Measurements from ENCODE around the gene NCAN. TPM values are rescaled to one million over a fixed set of nuclear protein-coding genes. Genes with fewer than 3 reads are reported as not detected.

The NCAN gene
- total RNA-seq = 257 TPM

DNA sequence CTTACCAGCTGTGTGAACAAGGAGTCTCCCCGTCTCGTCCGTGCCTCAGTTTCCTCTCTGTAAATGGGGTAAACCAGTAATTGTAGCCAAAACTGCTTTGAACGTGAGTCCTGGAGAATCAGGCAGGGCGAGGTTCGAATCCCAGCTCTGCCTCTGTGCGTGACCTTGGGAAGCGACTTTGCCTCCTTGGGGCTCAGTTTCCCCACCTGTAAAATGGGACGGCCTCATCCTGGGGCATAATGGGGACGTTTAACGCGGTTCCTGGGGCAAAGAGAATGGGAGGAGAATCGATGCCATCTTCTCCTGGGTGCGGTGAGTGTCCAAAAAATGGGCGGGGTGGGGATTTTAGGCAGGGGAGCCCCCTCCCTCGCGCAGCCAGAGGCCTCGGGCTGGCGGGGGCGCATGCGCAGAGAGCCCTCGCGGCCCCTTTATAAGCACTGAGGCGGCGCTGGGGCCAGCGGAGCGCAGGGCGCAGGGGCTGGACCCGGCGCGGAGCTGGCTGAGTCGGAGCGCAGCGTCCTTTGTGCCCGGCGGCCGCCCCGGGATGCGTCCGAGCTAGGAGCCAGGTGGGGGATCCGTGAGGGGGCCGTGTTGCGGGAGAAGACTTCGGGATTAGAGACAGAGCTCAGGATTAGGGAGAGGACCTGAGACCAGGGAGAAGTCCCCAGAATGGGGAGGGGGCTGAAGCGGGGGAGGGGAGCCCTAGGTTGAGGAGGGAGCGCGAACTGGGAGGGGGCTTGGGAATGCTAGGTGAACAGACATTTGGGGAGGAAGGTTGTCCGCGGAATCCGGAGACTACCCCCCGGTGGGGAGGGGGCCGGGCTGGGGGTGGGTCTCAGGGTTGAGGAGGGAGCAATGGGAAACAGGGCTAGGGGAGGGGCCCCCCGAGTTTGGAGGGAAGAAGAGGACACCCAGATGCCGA, at the start of gene NCAN:
Gene NCAN (plus strand): TSS at position 460 of the 922 bp plus-strand sequence. CDS start 4,996 bp downstream, outside the sequence.

DNA sequence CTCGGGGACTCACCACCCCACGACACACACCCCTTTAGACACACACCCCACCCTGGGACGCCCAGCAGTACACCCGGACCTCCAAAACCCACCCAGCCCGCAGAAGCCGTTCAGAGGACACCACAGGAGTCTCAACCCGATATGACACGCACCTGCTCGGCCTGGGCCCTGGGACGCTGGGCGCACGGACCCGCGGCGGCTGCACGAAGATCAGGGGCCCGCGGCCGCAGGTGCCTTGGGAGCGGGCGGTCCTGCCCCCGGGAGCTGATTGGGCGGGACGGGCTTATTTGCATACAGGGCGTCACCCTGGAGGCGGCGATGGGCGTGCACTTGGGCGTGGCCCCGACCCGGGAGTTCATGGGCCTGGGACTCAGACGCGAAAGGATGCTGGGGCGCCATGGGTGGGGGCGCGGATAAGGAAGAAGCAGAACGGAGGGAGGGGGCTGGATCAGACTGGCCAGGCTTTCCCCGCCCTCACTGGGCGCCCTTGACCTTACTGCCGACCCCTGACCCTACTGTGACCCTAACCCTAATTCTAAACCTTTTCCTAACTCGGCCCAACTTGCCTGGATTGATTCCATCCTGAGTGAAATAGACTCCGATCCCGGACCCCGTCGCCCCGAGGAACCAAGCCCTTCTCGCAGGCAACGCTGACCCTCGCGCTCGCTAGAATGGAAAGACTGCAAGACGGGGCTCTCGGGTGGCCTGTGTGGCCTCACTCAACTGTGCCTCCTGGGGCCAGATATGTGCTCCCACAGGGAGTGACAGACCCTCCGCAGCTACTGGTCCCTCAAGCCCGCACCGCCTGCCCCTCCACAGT, 41.5 kb upstream of the NCAN start, which contains the start of gene MEF2B:
Gene MEF2B (minus strand): TSS at position 211 of the 820 bp plus-strand sequence. CDS start 19,528 bp downstream, outside the sequence.

DNA sequence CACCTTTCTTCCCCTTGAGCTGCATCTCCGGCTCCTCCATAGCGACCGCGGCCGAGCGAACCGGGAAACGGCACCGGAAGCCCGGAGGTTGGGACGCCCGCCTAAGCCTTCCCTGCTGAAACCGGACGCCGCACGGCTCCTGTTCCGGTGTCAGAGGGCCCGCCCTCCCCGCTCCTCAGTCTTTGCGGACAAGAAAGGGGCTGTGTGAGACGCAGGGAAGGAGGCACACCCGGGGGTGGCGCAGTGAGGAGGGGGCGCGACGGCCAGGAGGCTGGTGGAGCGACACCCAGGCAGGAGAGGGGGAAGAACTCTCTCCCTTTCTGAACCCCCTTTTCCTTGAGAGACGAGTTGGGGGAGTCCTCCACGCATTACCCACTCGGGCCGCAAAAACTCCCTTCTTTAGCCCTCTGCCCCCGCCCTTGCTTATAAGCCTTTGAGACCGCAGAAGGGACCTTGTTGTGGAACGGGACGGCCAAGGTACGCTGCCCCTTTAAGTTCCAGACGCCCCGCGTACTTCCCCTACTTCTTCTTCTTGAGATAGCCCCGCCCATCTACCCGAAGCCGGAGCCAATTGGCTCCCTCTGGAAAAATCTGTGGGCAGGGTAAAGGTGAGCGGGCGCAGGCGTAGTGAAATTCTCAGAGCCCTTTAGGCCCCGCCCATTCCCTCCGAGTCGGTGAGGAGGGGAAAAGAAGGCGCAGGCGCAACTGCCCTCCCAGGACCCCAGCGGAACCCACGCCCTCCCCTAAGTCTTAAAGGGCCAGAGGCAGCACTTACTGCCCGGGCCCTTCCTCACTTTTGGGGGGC, 19.5 kb upstream of the NCAN start, which contains the start of the genes BORCS8 and RFXANK:
Gene BORCS8 (minus strand): TSS at position 75 of the 805 bp plus-strand sequence. CDS start 35 bp downstream, at position 40.
Gene RFXANK (plus strand): TSS at position 181 of the 805 bp plus-strand sequence. CDS start 1,689 bp downstream, outside the sequence.

DNA sequence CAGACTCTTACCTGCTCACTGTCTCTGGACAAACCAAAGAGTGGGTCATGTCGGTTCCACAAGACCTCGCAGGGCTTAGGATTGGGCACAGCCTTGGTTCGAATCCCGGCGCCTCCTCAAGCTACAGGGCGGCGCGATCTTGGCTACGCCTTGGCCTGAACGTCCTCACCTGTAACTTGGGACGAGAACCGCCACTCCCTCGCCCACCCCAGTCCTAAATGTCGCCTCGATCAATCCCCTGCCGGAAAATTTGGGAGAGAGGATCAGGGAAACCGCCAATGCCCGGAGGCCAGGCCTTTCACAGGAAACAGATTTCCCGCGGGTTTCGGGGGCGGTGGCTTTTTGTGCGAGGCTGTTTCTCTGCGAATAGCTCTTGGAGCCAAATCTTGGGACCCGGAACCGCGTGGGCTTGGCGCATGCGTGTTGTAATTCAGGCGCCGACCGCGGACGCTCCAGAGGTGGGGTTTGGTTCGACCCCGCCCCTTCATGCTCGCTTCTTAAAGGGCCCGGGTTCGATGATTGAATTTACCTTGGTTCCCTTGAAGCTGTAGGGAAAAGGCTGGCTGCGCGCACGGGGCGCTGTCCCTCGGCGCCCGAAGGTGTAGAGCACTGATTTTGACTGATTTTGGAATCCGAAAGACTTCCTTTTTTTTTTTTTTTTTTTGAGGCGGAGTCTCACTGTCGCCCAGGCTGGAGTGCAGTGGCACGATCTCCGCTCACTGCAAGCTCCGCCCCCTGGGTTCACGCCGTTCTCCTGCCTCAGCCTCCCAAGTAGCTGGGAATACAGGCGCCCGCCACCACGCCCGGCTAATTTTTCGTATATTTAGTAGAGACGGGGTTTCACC, 8.5 kb upstream of the NCAN start, which contains the start of gene NR2C2AP:
Gene NR2C2AP (minus strand): TSS at position 403 of the 845 bp plus-strand sequence. CDS start 354 bp downstream, at position 49.

Small RNA genes within 50 kb of the gene (small RNA-seq; reads per million reads assigned to genes)
- not detected for gene RNU6-1028P (ENCODE audit: low replicate concordance)

Other genes with a start within 250 kb of the NCAN start
- gene SUGP2, start 178.4 kb upstream of the NCAN start, total RNA-seq = 145 TPM
- 56.0 TPM for gene ARMC6, start 178.4 kb upstream of the NCAN start, total RNA-seq
- gene SLC25A42, start 148.0 kb upstream of the NCAN start, total RNA-seq = 16.3 TPM
- 9.1 TPM for gene TMEM161A, start 73.5 kb upstream of the NCAN start, total RNA-seq
- gene MEF2B, start 41.7 kb upstream of the NCAN start, total RNA-seq = 0.31 TPM
- 21.9 TPM for gene BORCS8, start 19.8 kb upstream of the NCAN start, total RNA-seq
- 16.3 TPM for gene RFXANK, start 19.7 kb upstream of the NCAN start, total RNA-seq
- 13.1 TPM for gene NR2C2AP, start 8.5 kb upstream of the NCAN start, total RNA-seq
- gene TM6SF2, start 61.3 kb downstream of the NCAN start, total RNA-seq = 0.31 TPM
- gene SUGP1, start 108.6 kb downstream of the NCAN start, total RNA-seq = 35.7 TPM
- 76.4 TPM for gene MAU2, start 108.9 kb downstream of the NCAN start, total RNA-seq
- gene GATAD2A, start 193.7 kb downstream of the NCAN start, total RNA-seq = 13.5 TPM